Brain pericyte (primary cell): ENCODE results near the gene ASXL3.

Experiments
- DNase-seq: peaks from one replicate; pipeline ENCODE4 v3.0.0-alpha.2; 2012; ENCODE audit warnings: low read depth, low spot score

Gene ASXL3

GRCh38 chr18:33660696-33661310, 82.8 kb downstream of the ASXL3 start:
- no peak for DNase-seq

- no peak for DNase-seq
Observed at GRCh38 chr18:33664241-33664874, 86.3 kb downstream of the ASXL3 start.

- no peak for DNase-seq
Observed at GRCh38 chr18:33665187-33665586, 87.2 kb downstream of the ASXL3 start.

- no peak for DNase-seq
Observed at GRCh38 chr18:33665641-33666040, 87.6 kb downstream of the ASXL3 start.

GRCh38 chr18:33666915-33667314, 88.9 kb downstream of the ASXL3 start:
- DNase-seq: no peak

GRCh38 chr18:33669589-33669988, 91.6 kb downstream of the ASXL3 start:
- no peak for DNase-seq

GRCh38 chr18:33670029-33670428, 92.0 kb downstream of the ASXL3 start:
- no peak for DNase-seq

- DNase-seq: no peak
Observed at GRCh38 chr18:33673689-33674088, 95.7 kb downstream of the ASXL3 start.

- DNase-seq: no peak
Observed at GRCh38 chr18:33676593-33676992, 98.6 kb downstream of the ASXL3 start.

GRCh38 chr18:33677891-33678290, 99.9 kb downstream of the ASXL3 start:
- no peak for DNase-seq

- DNase-seq: no peak
Observed at GRCh38 chr18:33682436-33682835, 104.4 kb downstream of the ASXL3 start.

GRCh38 chr18:33694593-33694992, 116.6 kb downstream of the ASXL3 start:
- no peak for DNase-seq

GRCh38 chr18:33696332-33697162, 118.5 kb downstream of the ASXL3 start:
- no peak for DNase-seq

GRCh38 chr18:33697498-33697897, 119.5 kb downstream of the ASXL3 start:
- no peak for DNase-seq

- DNase-seq: no peak
Observed at GRCh38 chr18:33699372-33699771, 121.4 kb downstream of the ASXL3 start.

GRCh38 chr18:33700513-33700976, 122.5 kb downstream of the ASXL3 start:
- DNase-seq: no peak

GRCh38 chr18:33702625-33703024, 124.6 kb downstream of the ASXL3 start:
- DNase-seq: no peak

- no peak for DNase-seq
Observed at GRCh38 chr18:33706391-33706790, 128.4 kb downstream of the ASXL3 start.

GRCh38 chr18:33708876-33709275, 130.9 kb downstream of the ASXL3 start:
- no peak for DNase-seq

GRCh38 chr18:33710269-33710668, 132.2 kb downstream of the ASXL3 start:
- no peak for DNase-seq

- DNase-seq: no peak
Observed at GRCh38 chr18:33711514-33711913, 133.5 kb downstream of the ASXL3 start.

- no peak for DNase-seq
Observed at GRCh38 chr18:33712719-33713118, 134.7 kb downstream of the ASXL3 start.
